K562 (cell line): ENCODE data around the gene MX1. TPM values are rescaled to one million over a fixed set of nuclear protein-coding genes. Genes with fewer than 3 reads are reported as not detected.

ENCODE experiments used
- ATAC-seq: fragments of 200-7000 bp; cut with Tn5 transposase; 3 replicates; pipeline ENCODE4 v1.9.1; 2020; ENCODE audit warnings: moderate library complexity
- BruUV-seq: library from RNA; stranded (reverse); fragments of 400-500 nt; replicated peaks from 2 replicates; lab custom pipeline; 2021; lab: Mats Ljungman, UMichigan
- CTCF ChIA-PET: fragments of 300-600 bp; formaldehyde crosslinking; extraction: SDS; loops from one replicate; lab custom pipeline; 2021; ENCODE audit warnings: low intra/inter-chr PET ratio; lab: Yijun Ruan, JAX
- POLR2A ChIA-PET: fragments of 300-600, 350-650 bp; sonication (Branson Sonifier 250); formaldehyde crosslinking; extraction: SDS; loops from one replicate; lab custom pipeline; 2021; ENCODE audit warnings: antibody characterized with exemption, inconsistent platforms; lab: Yijun Ruan, JAX
- DNase-seq, 4 experiments: peaks; one replicate each; pipeline versions ENCODE4 v3.0.0 to v3.0.0-alpha.2; 2011 to 2018; ENCODE audit warnings: low spot score in 3 of 4, mixed read lengths in 3 of 4; ENCODE audit errors: extremely low read depth in 1 of 4
- FAIRE-seq: peaks from 2 replicates; lab custom pipeline; 2011; peaks lifted over from hg19 to GRCh38; lab: Jason Lieb, UNC
- H2AFZ ChIP-seq: 2 replicates; pipeline ENCODE4 v1.6.0; 2011; ENCODE audit warnings: low read depth, low read length, control low read depth, inconsistent platforms
- H3K27ac ChIP-seq: fragments of 200-600 bp; 3 replicates; pipeline ENCODE4 v1.8.0; 2011; ENCODE audit warnings: low read depth, mild to moderate bottlenecking, control low read depth, inconsistent platforms, low read length, moderate library complexity, mixed read lengths; ENCODE audit errors: extremely low read depth
- H3K27me3 ChIP-seq, 2 experiments: fragments of 300-600 bp in 1 of 2; 2 replicates in 1 of 2; 3 replicates in 1 of 2; pipeline versions ENCODE4 v1.6.0 to v1.8.0; 2011; ENCODE audit warnings: inconsistent platforms in 2 of 2, low read length in 2 of 2, mild to moderate bottlenecking in 1 of 2, mixed read lengths in 1 of 2, moderate library complexity in 1 of 2; ENCODE audit not compliant: control insufficient read depth in 2 of 2, insufficient read depth in 2 of 2
- H3K36me3 ChIP-seq: fragments of 300-600 bp; 3 replicates; pipeline ENCODE4 v1.8.0; 2011; ENCODE audit warnings: mild to moderate bottlenecking, low read length, inconsistent platforms; ENCODE audit not compliant: control insufficient read depth, insufficient read depth
- H3K4me1 ChIP-seq, 2 experiments: fragments of 200-600 bp in 1 of 2; replicated peaks in 1 of 2; 2 replicates in 1 of 2; 3 replicates in 1 of 2; pipeline versions ENCODE4 v1.5.1 to v1.8.0; 2011; ENCODE audit warnings: inconsistent platforms in 2 of 2, low read length in 2 of 2, mild to moderate bottlenecking in 1 of 2, mixed read lengths in 1 of 2, moderate library complexity in 1 of 2; ENCODE audit not compliant: control insufficient read depth in 2 of 2, insufficient read depth in 2 of 2
- H3K4me2 ChIP-seq: 2 replicates; pipeline ENCODE4 v1.6.1; 2011; ENCODE audit warnings: low read length, control low read depth, inconsistent platforms, mixed read lengths; ENCODE audit not compliant: insufficient read depth
- H3K4me3 ChIP-seq: fragments of 200-600 bp; sonication (generic), shearing (Covaris generic); 2 replicates; pipeline ENCODE4 v1.5.1; 2016; ENCODE audit warnings: control low read depth, inconsistent platforms
- H3K79me2 ChIP-seq: fragments of 200-600 bp; 3 replicates; pipeline ENCODE4 v1.8.0; 2011; ENCODE audit warnings: low read length, inconsistent platforms; ENCODE audit not compliant: control insufficient read depth, insufficient read depth
- H3K9ac ChIP-seq, 2 experiments: 2 replicates each; pipeline versions ENCODE4 v1.6.0 to v1.6.1; 2011; ENCODE audit warnings: low read depth in 2 of 2, low read length in 2 of 2, control low read depth in 1 of 2, inconsistent platforms in 1 of 2, mild to moderate bottlenecking in 1 of 2, mixed read lengths in 1 of 2; ENCODE audit not compliant: insufficient read depth in 1 of 2
- H3K9me1 ChIP-seq: one replicate; pipeline ENCODE4 v1.6.0; 2011; ENCODE audit warnings: inconsistent platforms, mild to moderate bottlenecking, low read length, moderate library complexity; ENCODE audit not compliant: control insufficient read depth, insufficient read depth
- H3K9me3 ChIP-seq: replicated peaks from 2 replicates; pipeline ENCODE4 v1.5.1; 2011; ENCODE audit warnings: low read depth, low read length, inconsistent platforms; ENCODE audit not compliant: control insufficient read depth, insufficient read depth
- H4K20me1 ChIP-seq: replicated peaks from 2 replicates; pipeline ENCODE4 v1.6.1; 2011; ENCODE audit warnings: low read length, inconsistent platforms, mixed read lengths; ENCODE audit not compliant: control insufficient read depth, insufficient read depth
- ADNP ChIP-seq: fragments of 200-800 bp; sonication (Bioruptor generic); IDR thresholded peaks from 2 replicates; pipeline ENCODE4 v1.6.1; 2016; ENCODE audit warnings: missing genetic modification characterization, missing compliant biosample characterization
- BRD9 ChIP-seq: fragments of 450-650 bp; IDR thresholded peaks from 2 replicates; pipeline ENCODE4 v1.6.1; 2018; ENCODE audit warnings: low read depth; ENCODE audit not compliant: partially characterized antibody
- CHAMP1 ChIP-seq: fragments of 450-650 bp; IDR thresholded peaks from 2 replicates; pipeline ENCODE4 v1.6.1; 2016; ENCODE audit warnings: mild to moderate bottlenecking
- KLF16 ChIP-seq: IDR thresholded peaks from 2 replicates; pipeline ENCODE4 v1.6.1; 2016; ENCODE audit warnings: antibody characterized with exemption
- MAFG ChIP-seq: fragments of 450-650 bp; conservative IDR thresholded peaks from 2 replicates; pipeline ENCODE4 v1.6.1; 2016; ENCODE audit warnings: missing genetic modification characterization, missing compliant biosample characterization
- RAD21 ChIP-seq, 2 experiments: fragments of 250-450 bp in 1 of 2; fragments of 450-650 bp in 1 of 2; sonication (Bioruptor Pico) in 1 of 2; formaldehyde crosslinking in 1 of 2; IDR thresholded peaks in 1 of 2; conservative IDR thresholded peaks in 1 of 2; 2 replicates each; pipeline versions ENCODE4 v1.4.0 to v1.8.0; 2020 to 2022; ENCODE audit warnings: mild to moderate bottlenecking in 2 of 2, moderate library complexity in 1 of 2
- RBM14 ChIP-seq: fragments of 200-400 bp; formaldehyde crosslinking; IDR thresholded peaks from 2 replicates; pipeline ENCODE4 v1.6.1; 2018; ENCODE audit warnings: low read depth, mild to moderate bottlenecking, low read length, moderate library complexity, borderline replicate concordance; ENCODE audit not compliant: insufficient read depth
- SMC3 ChIP-seq: conservative IDR thresholded peaks from 2 replicates; pipeline ENCODE4 v1.6.1; 2011; ENCODE audit warnings: low read depth, low read length, improper control_type of control experiment; ENCODE audit not compliant: insufficient read depth
- XRCC5 ChIP-seq: fragments of 200-400 bp; formaldehyde crosslinking; IDR thresholded peaks from 2 replicates; pipeline ENCODE4 v1.6.1; 2017; ENCODE audit warnings: low read depth, mild to moderate bottlenecking, low read length
- WGBS: fragments of 100-300 bp; shearing (Covaris generic); methylation state at CpG from one replicate; pipeline ENCODE4 v1.1.6; 2016; ENCODE audit warnings: low coverage, mixed read lengths; ENCODE audit not compliant: insufficient coverage; ENCODE audit errors: missing lambda C conversion rate; 5-methylcytosine and 5-hydroxymethylcytosine counted together
- in situ Hi-C: fragments of 300-500 bp; cut with MboI; formaldehyde crosslinking; loops from 4 replicates; pipeline ENCODE4 v1.15.0; 2018; ENCODE audit warnings: inconsistent platforms, mixed read lengths
- intact Hi-C: fragments of 100-400 bp; cut with micrococcal nuclease; formaldehyde crosslinking; loops from 2 replicates; pipeline ENCODE4 v1.14.2; 2022
- polyA plus RNA-seq, 8 experiments: library from polyadenylated mRNA; depleted of rRNA in 4 of 8; stranded (reverse) in 5 of 8; unstranded in 3 of 8; fragments of >200 nt; fragmentation: Nextera tagmentation in 2 of 8; fragmentation: Illumina TruSeq in 1 of 8; extraction: Ambion mirVana in 2 of 8; extraction: Trizol in 1 of 8; gene quantifications; 2 replicates each; pipeline versions ENCODE4 v1.2.1 to v1.2.3, GENCODE V29; 2011 to 2014; ENCODE audit warnings: inconsistent platforms in 1 of 8, missing spikeins in 1 of 8
- total RNA-seq, 7 experiments: library from RNA; depleted of rRNA in 6 of 7; stranded (reverse); fragments of >200 nt in 6 of 7; fragmentation: Illumina TruSeq in 2 of 7; extraction: Trizol in 2 of 7; gene quantifications; 2 replicates each; pipeline versions ENCODE4 v1.2.1 to v1.2.3, GENCODE V29; 2011 to 2021; ENCODE audit warnings: low replicate concordance in 1 of 7

Gene MX1
- total and polyA plus RNA-seq, 9 of the 15 experiments (the other 6 are each of a cell fraction or from before 2014, with no cell fraction given), result 0.07 to 0.51 (median 0.21) TPM; not detected in 5

GRCh38 chr21:41460578-41461527 lies 34.8 kb downstream of the MX1 start:
- POLR2A ChIA-PET, result no interaction called here
- no TSS peak for BruUV-seq
- no peak overlapping the region for H3K9ac ChIP-seq
- H3K27ac ChIP-seq, result no peak overlapping the region
- no peak overlapping the region for H3K4me3 ChIP-seq
- no peaks in the 10 kb centered on the region for H3K9me1 ChIP-seq
- H3K4me1 ChIP-seq, result peaks cover 0 to 3% of the 10 kb centered on the region in 2 experiments; a peak in 1 of 5 replicates
- peak; percentile 56 to 60 (median 57) for DNase-seq
- FAIRE-seq, result peak; percentile 62
- H3K79me2 ChIP-seq, result no peaks in the 10 kb centered on the region
- H3K9me3 ChIP-seq, result no peaks in the 10 kb centered on the region
- peaks cover 8 to 23% of the 10 kb centered on the region in 2 experiments; a peak in 3 of 5 replicates for H3K27me3 ChIP-seq
- in situ Hi-C loops (no loop called here), intact Hi-C loops (loop anchor here (1.0 kb wide), 1 partner anchor 178 kb away; no protein-coding TSS in a partner anchor)
- H3K36me3 ChIP-seq, result no peaks in the 10 kb centered on the region
- WGBS, result 2% methylated on average over 16 of the region's 17 CpGs
- H3K4me2 ChIP-seq, result no peak overlapping the region
- peak; percentile 95 for ATAC-seq
- H4K20me1 ChIP-seq, result no peaks in the 10 kb centered on the region
- H2AFZ ChIP-seq, result no peak overlapping the region
- CTCF ChIA-PET, result interaction anchor here (0.9 to 1.5 kb wide), 4 partner anchors 173 to 340 kb away, joined by 4 to 6 read pairs (median 4); no protein-coding TSS in a partner anchor
- peak; percentile 58; the same call in 1 of the 2 replicates for TF ChIP-seq XRCC5
- no peak for TF ChIP-seq MAFG (tag)
- no peak for TF ChIP-seq RBM14
- peak; percentile 74 for TF ChIP-seq SMC3
- TF ChIP-seq RAD21 (CRISPR knock-in tag; conservative IDR thresholded peaks at IDR 0.05 in 1 of 2, IDR thresholded peaks at IDR 0.05 in 1 of 2), result peak; percentile 46 to 67
- TF ChIP-seq BRD9, result no peak
- TF ChIP-seq CHAMP1, result no peak
- TF ChIP-seq ADNP, result no peak
- TF ChIP-seq KLF16, result peak; percentile 7; the same call in 1 of the 2 replicates
